Breast epithelium (tissue), 3 donors: ENCODE data around the gene RTN4R.

Source experiments
- POLR2A ChIP-seq: fragments of 450-650 bp; IDR thresholded peaks from one replicate; pipeline ENCODE4 v1.6.1; 2016; ENCODE audit warnings: antibody characterized with exemption, mild to moderate bottlenecking, moderate library complexity
- POLR2AphosphoS5 ChIP-seq, 3 donors: sonication (generic); formaldehyde crosslinking; IDR thresholded peaks; one replicate each; pipeline ENCODE4 v1.6.1; 2017; ENCODE audit warnings: antibody characterized with exemption in 3 of 3
- TF ChIP-seq, protein P1 (sequence below), 3 donors: fragments of 450-650 bp; IDR thresholded peaks; one replicate each; pipeline ENCODE4 v1.5.1; 2016 to 2017; ENCODE audit warnings: antibody characterized with exemption in 3 of 3, mild to moderate bottlenecking in 3 of 3, moderate library complexity in 3 of 3

DNA sequence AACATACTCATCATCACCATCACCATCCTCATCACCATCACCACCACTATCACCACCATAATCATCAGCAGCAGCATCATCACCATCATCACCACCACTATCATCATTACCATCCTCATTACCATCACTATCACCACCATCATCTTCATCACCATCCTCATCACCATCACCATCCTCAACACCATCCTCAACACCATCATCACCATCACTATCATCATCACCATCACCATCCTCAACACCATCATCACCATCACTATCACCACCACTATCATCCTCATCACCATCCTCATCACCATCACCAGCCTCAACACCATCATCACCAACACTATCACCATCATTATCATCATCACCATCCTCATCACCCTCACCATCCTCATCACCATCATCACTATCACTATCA lies 16.6 kb downstream of the RTN4R start:
- TF ChIP-seq, protein P1, sequence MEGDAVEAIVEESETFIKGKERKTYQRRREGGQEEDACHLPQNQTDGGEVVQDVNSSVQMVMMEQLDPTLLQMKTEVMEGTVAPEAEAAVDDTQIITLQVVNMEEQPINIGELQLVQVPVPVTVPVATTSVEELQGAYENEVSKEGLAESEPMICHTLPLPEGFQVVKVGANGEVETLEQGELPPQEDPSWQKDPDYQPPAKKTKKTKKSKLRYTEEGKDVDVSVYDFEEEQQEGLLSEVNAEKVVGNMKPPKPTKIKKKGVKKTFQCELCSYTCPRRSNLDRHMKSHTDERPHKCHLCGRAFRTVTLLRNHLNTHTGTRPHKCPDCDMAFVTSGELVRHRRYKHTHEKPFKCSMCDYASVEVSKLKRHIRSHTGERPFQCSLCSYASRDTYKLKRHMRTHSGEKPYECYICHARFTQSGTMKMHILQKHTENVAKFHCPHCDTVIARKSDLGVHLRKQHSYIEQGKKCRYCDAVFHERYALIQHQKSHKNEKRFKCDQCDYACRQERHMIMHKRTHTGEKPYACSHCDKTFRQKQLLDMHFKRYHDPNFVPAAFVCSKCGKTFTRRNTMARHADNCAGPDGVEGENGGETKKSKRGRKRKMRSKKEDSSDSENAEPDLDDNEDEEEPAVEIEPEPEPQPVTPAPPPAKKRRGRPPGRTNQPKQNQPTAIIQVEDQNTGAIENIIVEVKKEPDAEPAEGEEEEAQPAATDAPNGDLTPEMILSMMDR (IDR thresholded peaks at IDR 0.05) = no peak
- TF ChIP-seq POLR2AphosphoS5 (IDR thresholded peaks at IDR 0.05) (no peak), POLR2A (no peak)
